H1 (cell line): Measurements from ENCODE around the gene ATP11A. TPM values are rescaled to one million over a fixed set of nuclear protein-coding genes. Genes with fewer than 3 reads are reported as not detected.

Source experiments
- CTCF ChIA-PET: fragments of 300-600 bp; sonication (Branson Sonifier 250); formaldehyde crosslinking; loops from one replicate; lab custom pipeline; 2021; ENCODE audit not compliant: partially characterized antibody; lab: Charles Lee
- POLR2A ChIA-PET: fragments of 300-600 bp; sonication (Branson Sonifier 250); formaldehyde crosslinking; loops from one replicate; lab custom pipeline; 2021; ENCODE audit warnings: inconsistent platforms; ENCODE audit not compliant: partially characterized antibody; lab: Charles Lee
- DNase-seq, 2 experiments: peaks; one replicate each; pipeline versions ENCODE4 v3.0.0 to v3.0.0-alpha.2; 2010 to 2022; ENCODE audit warnings: low spot score in 2 of 2, low read depth in 1 of 2, mixed read lengths in 1 of 2
- FAIRE-seq: peaks from 2 replicates; lab custom pipeline; 2011; peaks lifted over from hg19 to GRCh38; lab: Jason Lieb, UNC
- H2AFZ ChIP-seq: 2 replicates; pipeline ENCODE4 v1.8.1; 2012; ENCODE audit warnings: low read length, inconsistent platforms
- H2AK5ac ChIP-seq: 2 replicates; pipeline ENCODE4 v1.6.1; 2013; ENCODE audit warnings: low read depth, low read length
- H2BK120ac ChIP-seq: replicated peaks from 2 replicates; pipeline ENCODE3; 2013; ENCODE audit warnings: low read depth, low read length, inconsistent platforms
- H2BK12ac ChIP-seq: 2 replicates; pipeline ENCODE4 v1.6.1; 2013; ENCODE audit warnings: low read depth, low read length
- H2BK15ac ChIP-seq: 2 replicates; pipeline ENCODE4 v1.6.1; 2013; ENCODE audit warnings: low read length
- H2BK20ac ChIP-seq: 2 replicates; pipeline ENCODE4 v1.6.1; 2013; ENCODE audit warnings: low read length
- H2BK5ac ChIP-seq: 2 replicates; pipeline ENCODE4 v1.6.1; 2013; ENCODE audit warnings: low read depth, low read length
- H3K14ac ChIP-seq: 2 replicates; pipeline ENCODE4 v1.6.1; 2013; ENCODE audit warnings: inconsistent platforms; ENCODE audit not compliant: insufficient read length
- H3K18ac ChIP-seq: 2 replicates; pipeline ENCODE4 v1.6.1; 2013; ENCODE audit warnings: low read length; ENCODE audit errors: extremely low read depth
- H3K23ac ChIP-seq: 2 replicates; pipeline ENCODE4 v1.6.1; 2013; ENCODE audit warnings: inconsistent platforms; ENCODE audit not compliant: insufficient read length
- H3K23me2 ChIP-seq: 2 replicates; pipeline ENCODE4 v1.6.1; 2013; ENCODE audit warnings: low read depth, low read length
- H3K27ac ChIP-seq: 2 replicates; pipeline ENCODE4 v1.6.1; 2011; ENCODE audit warnings: low read depth, low read length, inconsistent platforms
- H3K27me3 ChIP-seq, 4 experiments: replicated peaks in 1 of 4; 1 replicate in 1 of 4; 2 replicates in 3 of 4; pipeline versions ENCODE4 v1.6.1 to v1.8.1; 2011 to 2013; ENCODE audit warnings: low read length in 3 of 4, mild to moderate bottlenecking in 3 of 4, inconsistent platforms in 2 of 4, mixed read lengths in 2 of 4, moderate library complexity in 1 of 4; ENCODE audit not compliant: control insufficient read depth in 3 of 4, insufficient read depth in 3 of 4; ENCODE audit errors: extremely low read depth in 1 of 4
- H3K36me3 ChIP-seq, 4 experiments: 2 replicates each; pipeline versions ENCODE4 v1.6.1 to v1.8.1; 2011 to 2013; ENCODE audit warnings: mild to moderate bottlenecking in 4 of 4, low read length in 3 of 4, moderate library complexity in 2 of 4, control low read depth in 1 of 4, inconsistent platforms in 1 of 4; ENCODE audit not compliant: insufficient read depth in 4 of 4, control insufficient read depth in 2 of 4
- H3K4ac ChIP-seq: replicated peaks from 2 replicates; pipeline ENCODE3; 2013; ENCODE audit warnings: low read length, low read depth, mixed read lengths, inconsistent platforms; ENCODE audit not compliant: insufficient read length
- H3K4me1 ChIP-seq, 4 experiments: replicated peaks in 1 of 4; 1 replicate in 1 of 4; 2 replicates in 3 of 4; pipeline versions ENCODE4 v1.6.1 to v1.8.1; 2011 to 2013; ENCODE audit warnings: low read length in 3 of 4, inconsistent platforms in 2 of 4, mixed read lengths in 1 of 4; ENCODE audit not compliant: insufficient read depth in 4 of 4, control insufficient read depth in 3 of 4
- H3K4me2 ChIP-seq, 2 experiments: 2 replicates each; pipeline versions ENCODE4 v1.6.1 to v1.8.1; 2011 to 2013; ENCODE audit warnings: low read depth in 2 of 2, low read length in 2 of 2, control low read depth in 1 of 2, inconsistent platforms in 1 of 2, mild to moderate bottlenecking in 1 of 2; ENCODE audit not compliant: insufficient read depth in 1 of 2
- H3K4me3 ChIP-seq, 4 experiments: fragments of 200-600, 300-600 bp in 1 of 4; sonication (generic), shearing (Covaris generic), sonication (Bioruptor Twin) in 1 of 4; 2 replicates each; pipeline versions ENCODE4 v1.5.1 to v1.8.1; 2011 to 2016; ENCODE audit warnings: low read length in 4 of 4, low read depth in 3 of 4, control low read depth in 2 of 4, inconsistent platforms in 2 of 4, mild to moderate bottlenecking in 2 of 4, mixed read lengths in 1 of 4, moderate library complexity in 1 of 4; ENCODE audit not compliant: insufficient read depth in 2 of 4; ENCODE audit errors: extremely low read depth in 1 of 4
- H3K56ac ChIP-seq: replicated peaks from 2 replicates; pipeline ENCODE3; 2013; ENCODE audit warnings: low read depth, mild to moderate bottlenecking, mixed read lengths, low read length, inconsistent platforms; ENCODE audit not compliant: insufficient read length
- H3K79me1 ChIP-seq: 2 replicates; pipeline ENCODE4 v1.6.1; 2013; ENCODE audit warnings: low read depth, low read length, control low read depth
- H3K79me2 ChIP-seq, 2 experiments: 2 replicates each; pipeline versions ENCODE4 v1.6.1 to v1.8.1; 2012 to 2013; ENCODE audit warnings: low read length in 2 of 2, mild to moderate bottlenecking in 2 of 2, inconsistent platforms in 1 of 2; ENCODE audit not compliant: insufficient read depth in 2 of 2, control insufficient read depth in 1 of 2
- H3K9ac ChIP-seq, 4 experiments: replicated peaks in 1 of 4; 1 replicate in 1 of 4; 2 replicates in 3 of 4; pipeline versions ENCODE4 v1.6.1 to v1.8.1; 2011 to 2013; ENCODE audit warnings: low read depth in 3 of 4, low read length in 3 of 4, control low read depth in 2 of 4, mild to moderate bottlenecking in 2 of 4, moderate library complexity in 2 of 4, inconsistent platforms in 1 of 4; ENCODE audit errors: extremely low read depth in 1 of 4
- H3K9me3 ChIP-seq, 2 experiments: 2 replicates each; pipeline versions ENCODE4 v1.6.1 to v1.8.1; 2012 to 2013; ENCODE audit warnings: mild to moderate bottlenecking in 2 of 2, moderate library complexity in 2 of 2, control low read depth in 1 of 2, inconsistent platforms in 1 of 2, low read depth in 1 of 2, low read length in 1 of 2, mixed read lengths in 1 of 2; ENCODE audit not compliant: insufficient read depth in 2 of 2
- H4K20me1 ChIP-seq, 2 experiments: replicated peaks in 1 of 2; 2 replicates each; pipeline versions ENCODE3 to v1.8.1; 2011 to 2013; ENCODE audit warnings: inconsistent platforms in 2 of 2, low read length in 2 of 2, mild to moderate bottlenecking in 1 of 2; ENCODE audit not compliant: insufficient read depth in 2 of 2, control insufficient read depth in 1 of 2
- H4K5ac ChIP-seq: 2 replicates; pipeline ENCODE4 v1.6.1; 2013; ENCODE audit warnings: low read length, low read depth, mixed read lengths, inconsistent platforms; ENCODE audit not compliant: insufficient read length
- H4K8ac ChIP-seq: 2 replicates; pipeline ENCODE4 v1.8.0; 2013; ENCODE audit warnings: mild to moderate bottlenecking, moderate library complexity, low read length, inconsistent platforms; ENCODE audit not compliant: insufficient read depth; ENCODE audit errors: extremely low read depth
- H4K91ac ChIP-seq: replicated peaks from 2 replicates; pipeline ENCODE3; 2013; ENCODE audit warnings: low read length, mixed read lengths, inconsistent platforms; ENCODE audit not compliant: insufficient read length
- BACH1 ChIP-seq: IDR thresholded peaks from 2 replicates; pipeline ENCODE4 v1.6.1; 2012; ENCODE audit warnings: low read length, improper control_type of control experiment
- CREB1 ChIP-seq: IDR thresholded peaks from 2 replicates; pipeline ENCODE4 v1.6.1; 2012; ENCODE audit warnings: inconsistent platforms
- JUN ChIP-seq: IDR thresholded peaks from 2 replicates; pipeline ENCODE4 v1.6.1; 2011; ENCODE audit warnings: low read depth, mild to moderate bottlenecking, improper control_type of control experiment, low read length
- SUZ12 ChIP-seq: fragments of 200-600 bp; sonication (generic); IDR thresholded peaks from 2 replicates; pipeline ENCODE4 v1.6.1; 2012; ENCODE audit warnings: mild to moderate bottlenecking, inconsistent platforms, low read length, moderate library complexity, mixed read lengths
- WGBS, 2 experiments: shearing (Covaris generic) in 1 of 2; methylation state at CpG; one replicate each; pipeline versions ENCODE4 v1.1.6 to v1.1.7; 2013 to 2015; ENCODE audit warnings: low lambda C conversion rate in 2 of 2, mixed read lengths in 2 of 2, inconsistent platforms in 1 of 2, low coverage in 1 of 2, missing lambda C conversion rate in 1 of 2; ENCODE audit not compliant: insufficient replicate concordance in 2 of 2, insufficient coverage in 1 of 2, insufficient read length in 1 of 2; ENCODE audit errors: extremely low coverage in 1 of 2, missing lambda C conversion rate in 1 of 2; 5-methylcytosine and 5-hydroxymethylcytosine counted together
- polyA plus RNA-seq, 7 experiments: library from polyadenylated mRNA; depleted of rRNA in 3 of 7; stranded (reverse) in 5 of 7; unstranded in 2 of 7; fragments of >200 nt in 5 of 7; fragments of 200-250 nt in 2 of 7; gene quantifications; 1 replicate in 5 of 7; 2 replicates in 1 of 7; 4 replicates in 1 of 7; pipeline versions ENCODE4 v1.2.1 to v1.2.3, GENCODE V29; 2011 to 2013; ENCODE audit warnings: missing spikeins in 2 of 7, mixed read lengths in 2 of 7
- total RNA-seq: library from RNA; stranded (reverse); fragmentation: NEBNext Ultra II Directional; extraction: Animal tissue kit (Norgen Biotek cat#: 25700); gene quantifications from 2 replicates; pipeline ENCODE4 v1.2.1, GENCODE V29; 2021
- TF ChIP-seq, protein P1 (sequence below): IDR thresholded peaks from 2 replicates; pipeline ENCODE4 v1.6.1; 2011; ENCODE audit warnings: low read depth, mild to moderate bottlenecking, low read length; ENCODE audit not compliant: insufficient read depth

The ATP11A gene
- total and polyA plus RNA-seq, 2 of the 8 experiments (the other 6 are each of a cell fraction or from before 2014, with no cell fraction given) = 28.8 to 72.9 TPM

DNA sequence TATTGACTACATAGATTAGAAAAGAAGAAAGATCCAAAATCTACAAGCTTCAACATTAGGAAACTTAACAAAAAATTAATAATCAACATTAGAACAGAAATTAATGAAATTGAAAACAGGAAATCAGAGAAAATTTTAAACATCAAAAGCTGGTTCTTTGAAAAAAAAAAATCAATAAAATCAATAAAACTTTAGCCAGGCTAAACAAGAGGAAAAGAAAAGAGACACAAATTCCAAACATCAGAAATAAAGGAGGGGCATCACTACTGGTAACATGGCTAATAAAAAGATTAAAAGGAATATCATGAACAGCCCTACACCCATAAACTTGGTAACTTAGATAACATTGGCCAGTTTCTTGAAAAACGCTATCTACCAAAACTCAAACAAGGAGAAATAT is 110.2 kb downstream of the ATP11A start:
- Histone ChIP-seq H2AFZ (no peak overlapping the region), H3K4me3 (no peak overlapping the region), H4K91ac (no peak overlapping the region), H2BK20ac (no peak overlapping the region), H3K79me1 (no peaks in the 10 kb centered on the region), H3K4me1 (0 out of 7 replicates have a peak, but pooled peaks cover 0 to 2% (median 0%) of the 10 kb centered on the region in 4 experiments), H3K23me2 (no peaks in the 10 kb centered on the region; the same call in 1 of the 2 replicates), H4K8ac (no peak overlapping the region), H3K4ac (no peak overlapping the region), H3K23ac (no peak overlapping the region), H2BK5ac (no peak overlapping the region), H3K4me2 (no peak overlapping the region), H3K9ac (no peak overlapping the region), H2BK120ac (no peak overlapping the region), H4K20me1 (no peaks in the 10 kb centered on the region), H2BK15ac (no peak overlapping the region), H3K79me2 (no peaks in the 10 kb centered on the region), H4K5ac (no peak overlapping the region), H3K56ac (no peak overlapping the region), H3K36me3 (no peaks in the 10 kb centered on the region; a peak in 1 of 8 replicates), H2AK5ac (no peak overlapping the region), H3K18ac (no peak overlapping the region), H3K27me3 (no peaks in the 10 kb centered on the region), H3K27ac (no peak overlapping the region), H3K9me3 (no peaks in the 10 kb centered on the region; a peak in 2 of 4 replicates), H3K14ac (no peak overlapping the region), H2BK12ac (no peak overlapping the region)
- no peak for TF ChIP-seq JUN
- no peak for TF ChIP-seq SUZ12
- no peak for TF ChIP-seq CREB1
- TF ChIP-seq, protein P1, sequence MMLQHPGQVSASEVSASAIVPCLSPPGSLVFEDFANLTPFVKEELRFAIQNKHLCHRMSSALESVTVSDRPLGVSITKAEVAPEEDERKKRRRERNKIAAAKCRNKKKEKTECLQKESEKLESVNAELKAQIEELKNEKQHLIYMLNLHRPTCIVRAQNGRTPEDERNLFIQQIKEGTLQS = no peak
- TF ChIP-seq BACH1 = no peak
- ChIA-PET POLR2A (interaction anchor here (0.6 kb wide), 1 partner anchor 1544 kb away, joined by 3 read pairs; no protein-coding TSS in a partner anchor), CTCF (no interaction called here)
- no peak for FAIRE-seq
- WGBS, 2 experiments = 91% methylated on average over 1 of the region's 1 CpG; no CpG with 5 or more reads in 1 of the 2 experiments
- no peak for DNase-seq
